ENCODE data around the gene PCYT2. TPM values are rescaled to one million over a fixed set of nuclear protein-coding genes. Genes with fewer than 3 reads are reported as not detected.

PCYT2 gene
- total and polyA plus RNA-seq, 10 of the 15 experiments (the other 5 are each of a cell fraction or from before 2014, with no cell fraction given): 0.63 to 72.0 (median 45.0) TPM

DNA sequence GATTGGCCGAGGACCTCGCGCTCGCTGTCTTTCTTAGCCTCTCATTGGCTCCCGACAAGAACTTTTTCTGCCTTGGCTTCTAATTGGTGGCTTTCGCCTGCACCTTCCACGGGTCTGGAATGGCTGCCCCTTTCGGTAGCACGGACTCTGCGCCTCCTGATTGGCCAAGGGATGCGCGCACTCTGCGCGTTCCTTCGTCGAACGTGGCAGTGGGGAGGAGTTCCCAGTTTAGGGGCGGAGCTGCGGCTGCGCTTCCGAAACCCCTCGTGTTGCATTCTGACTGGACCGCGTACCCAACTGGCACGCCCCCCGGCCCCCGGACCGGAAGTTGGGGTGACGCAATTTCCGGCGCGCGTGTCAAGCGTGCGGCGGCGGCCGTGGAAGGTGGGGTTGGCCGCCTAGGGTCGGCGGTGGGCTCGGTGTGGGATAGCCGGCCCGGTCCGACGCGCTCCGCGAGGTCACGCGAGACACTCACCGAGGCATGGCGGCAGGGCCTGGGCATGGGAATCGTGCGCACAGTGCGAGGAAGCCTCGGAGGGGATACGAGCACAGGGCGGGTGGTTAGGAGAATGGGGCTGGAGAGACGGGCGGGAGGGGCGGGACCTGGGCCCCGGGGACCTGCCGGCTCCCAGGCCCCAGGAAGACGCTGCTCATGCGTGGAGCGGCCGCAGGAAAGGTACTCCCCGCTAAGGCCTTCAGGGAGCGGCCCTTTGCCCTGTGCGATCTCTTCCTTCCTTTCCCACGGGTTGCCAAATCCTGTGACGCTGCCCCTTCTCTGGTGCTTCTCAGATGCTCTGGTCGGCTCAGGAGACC lies 50.2 kb downstream of the PCYT2 start (continued):
- TF ChIP-seq, protein P1, sequence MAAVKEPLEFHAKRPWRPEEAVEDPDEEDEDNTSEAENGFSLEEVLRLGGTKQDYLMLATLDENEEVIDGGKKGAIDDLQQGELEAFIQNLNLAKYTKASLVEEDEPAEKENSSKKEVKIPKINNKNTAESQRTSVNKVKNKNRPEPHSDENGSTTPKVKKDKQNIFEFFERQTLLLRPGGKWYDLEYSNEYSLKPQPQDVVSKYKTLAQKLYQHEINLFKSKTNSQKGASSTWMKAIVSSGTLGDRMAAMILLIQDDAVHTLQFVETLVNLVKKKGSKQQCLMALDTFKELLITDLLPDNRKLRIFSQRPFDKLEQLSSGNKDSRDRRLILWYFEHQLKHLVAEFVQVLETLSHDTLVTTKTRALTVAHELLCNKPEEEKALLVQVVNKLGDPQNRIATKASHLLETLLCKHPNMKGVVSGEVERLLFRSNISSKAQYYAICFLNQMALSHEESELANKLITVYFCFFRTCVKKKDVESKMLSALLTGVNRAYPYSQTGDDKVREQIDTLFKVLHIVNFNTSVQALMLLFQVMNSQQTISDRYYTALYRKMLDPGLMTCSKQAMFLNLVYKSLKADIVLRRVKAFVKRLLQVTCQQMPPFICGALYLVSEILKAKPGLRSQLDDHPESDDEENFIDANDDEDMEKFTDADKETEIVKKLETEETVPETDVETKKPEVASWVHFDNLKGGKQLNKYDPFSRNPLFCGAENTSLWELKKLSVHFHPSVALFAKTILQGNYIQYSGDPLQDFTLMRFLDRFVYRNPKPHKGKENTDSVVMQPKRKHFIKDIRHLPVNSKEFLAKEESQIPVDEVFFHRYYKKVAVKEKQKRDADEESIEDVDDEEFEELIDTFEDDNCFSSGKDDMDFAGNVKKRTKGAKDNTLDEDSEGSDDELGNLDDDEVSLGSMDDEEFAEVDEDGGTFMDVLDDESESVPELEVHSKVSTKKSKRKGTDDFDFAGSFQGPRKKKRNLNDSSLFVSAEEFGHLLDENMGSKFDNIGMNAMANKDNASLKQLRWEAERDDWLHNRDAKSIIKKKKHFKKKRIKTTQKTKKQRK (IDR thresholded peaks at IDR 0.05; ENCODE audit: low read depth, low read length): peak; percentile 61; the same call in 1 of the 2 replicates
- peak; percentile 79 for TF ChIP-seq MXI1 (IDR thresholded peaks at IDR 0.05; ENCODE audit: low read depth, low read length)
- no peak; the same call in 1 of the 2 replicates for TF ChIP-seq SIN3A (IDR thresholded peaks at IDR 0.05; ENCODE audit: low read depth, low read length)
- TF ChIP-seq CBX3 (IDR thresholded peaks at IDR 0.05; ENCODE audit: borderline replicate concordance, low read depth): no peak
- peak; percentile 97 for TF ChIP-seq CHD2 (IDR thresholded peaks at IDR 0.05; ENCODE audit: borderline replicate concordance, low read depth, low read length)
- no peak for TF ChIP-seq SREBF2 (IDR thresholded peaks at IDR 0.05; ENCODE audit: low read length)
- TF ChIP-seq NR2F1 (conservative IDR thresholded peaks at IDR 0.05): peak; percentile 93
- TF ChIP-seq EGR1 (IDR thresholded peaks at IDR 0.05; ENCODE audit: borderline replicate concordance in 1 of 2, low read depth in 2 of 2, low read length in 2 of 2): peak in 1 of 2 experiments; percentile 47; a peak in 1 of 3 replicates
- TF ChIP-seq, protein P2, sequence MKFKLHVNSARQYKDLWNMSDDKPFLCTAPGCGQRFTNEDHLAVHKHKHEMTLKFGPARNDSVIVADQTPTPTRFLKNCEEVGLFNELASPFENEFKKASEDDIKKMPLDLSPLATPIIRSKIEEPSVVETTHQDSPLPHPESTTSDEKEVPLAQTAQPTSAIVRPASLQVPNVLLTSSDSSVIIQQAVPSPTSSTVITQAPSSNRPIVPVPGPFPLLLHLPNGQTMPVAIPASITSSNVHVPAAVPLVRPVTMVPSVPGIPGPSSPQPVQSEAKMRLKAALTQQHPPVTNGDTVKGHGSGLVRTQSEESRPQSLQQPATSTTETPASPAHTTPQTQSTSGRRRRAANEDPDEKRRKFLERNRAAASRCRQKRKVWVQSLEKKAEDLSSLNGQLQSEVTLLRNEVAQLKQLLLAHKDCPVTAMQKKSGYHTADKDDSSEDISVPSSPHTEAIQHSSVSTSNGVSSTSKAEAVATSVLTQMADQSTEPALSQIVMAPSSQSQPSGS (IDR thresholded peaks at IDR 0.05; ENCODE audit: low read length): no peak; the same call in 1 of the 2 replicates
- TF ChIP-seq MEF2A (IDR thresholded peaks at IDR 0.05; ENCODE audit: insufficient read depth, low read depth, low read length): no peak
- TF ChIP-seq POU2F2 (IDR thresholded peaks at IDR 0.05; ENCODE audit: borderline replicate concordance, low read depth, low read length): no peak
- TF ChIP-seq SP1 (IDR thresholded peaks at IDR 0.05; ENCODE audit: low read depth, low read length): peak; percentile 100
- TF ChIP-seq, protein P3, sequence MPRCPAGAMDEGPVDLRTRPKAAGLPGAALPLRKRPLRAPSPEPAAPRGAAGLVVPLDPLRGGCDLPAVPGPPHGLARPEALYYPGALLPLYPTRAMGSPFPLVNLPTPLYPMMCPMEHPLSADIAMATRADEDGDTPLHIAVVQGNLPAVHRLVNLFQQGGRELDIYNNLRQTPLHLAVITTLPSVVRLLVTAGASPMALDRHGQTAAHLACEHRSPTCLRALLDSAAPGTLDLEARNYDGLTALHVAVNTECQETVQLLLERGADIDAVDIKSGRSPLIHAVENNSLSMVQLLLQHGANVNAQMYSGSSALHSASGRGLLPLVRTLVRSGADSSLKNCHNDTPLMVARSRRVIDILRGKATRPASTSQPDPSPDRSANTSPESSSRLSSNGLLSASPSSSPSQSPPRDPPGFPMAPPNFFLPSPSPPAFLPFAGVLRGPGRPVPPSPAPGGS (IDR thresholded peaks at IDR 0.05; ENCODE audit: borderline replicate concordance, insufficient read depth, low read depth, low read length, poor library complexity, severe bottlenecking): peak; percentile 55
- TF ChIP-seq, protein P4, sequence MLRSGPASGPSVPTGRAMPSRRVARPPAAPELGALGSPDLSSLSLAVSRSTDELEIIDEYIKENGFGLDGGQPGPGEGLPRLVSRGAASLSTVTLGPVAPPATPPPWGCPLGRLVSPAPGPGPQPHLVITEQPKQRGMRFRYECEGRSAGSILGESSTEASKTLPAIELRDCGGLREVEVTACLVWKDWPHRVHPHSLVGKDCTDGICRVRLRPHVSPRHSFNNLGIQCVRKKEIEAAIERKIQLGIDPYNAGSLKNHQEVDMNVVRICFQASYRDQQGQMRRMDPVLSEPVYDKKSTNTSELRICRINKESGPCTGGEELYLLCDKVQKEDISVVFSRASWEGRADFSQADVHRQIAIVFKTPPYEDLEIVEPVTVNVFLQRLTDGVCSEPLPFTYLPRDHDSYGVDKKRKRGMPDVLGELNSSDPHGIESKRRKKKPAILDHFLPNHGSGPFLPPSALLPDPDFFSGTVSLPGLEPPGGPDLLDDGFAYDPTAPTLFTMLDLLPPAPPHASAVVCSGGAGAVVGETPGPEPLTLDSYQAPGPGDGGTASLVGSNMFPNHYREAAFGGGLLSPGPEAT (IDR thresholded peaks at IDR 0.05; ENCODE audit: low read depth): peak; percentile 52; the same call in 1 of the 2 replicates
- TF ChIP-seq, protein P5, sequence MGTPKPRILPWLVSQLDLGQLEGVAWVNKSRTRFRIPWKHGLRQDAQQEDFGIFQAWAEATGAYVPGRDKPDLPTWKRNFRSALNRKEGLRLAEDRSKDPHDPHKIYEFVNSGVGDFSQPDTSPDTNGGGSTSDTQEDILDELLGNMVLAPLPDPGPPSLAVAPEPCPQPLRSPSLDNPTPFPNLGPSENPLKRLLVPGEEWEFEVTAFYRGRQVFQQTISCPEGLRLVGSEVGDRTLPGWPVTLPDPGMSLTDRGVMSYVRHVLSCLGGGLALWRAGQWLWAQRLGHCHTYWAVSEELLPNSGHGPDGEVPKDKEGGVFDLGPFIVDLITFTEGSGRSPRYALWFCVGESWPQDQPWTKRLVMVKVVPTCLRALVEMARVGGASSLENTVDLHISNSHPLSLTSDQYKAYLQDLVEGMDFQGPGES (IDR thresholded peaks at IDR 0.05): peak; percentile 99

All from GM12878 (cell line).